Mucosa of descending colon (tissue), 3 donors: ENCODE data around the gene PDZRN3. TPM values are rescaled to one million over a fixed set of nuclear protein-coding genes. Genes with fewer than 3 reads are reported as not detected.

ENCODE experiments used
- ATAC-seq: fragments of 200-7000 bp; cut with Tn5 transposase; one replicate; pipeline ENCODE4 v1.9.1; 2020; ENCODE audit warnings: mild to moderate bottlenecking, moderate library complexity
- DNase-seq, 3 donors: peaks; one replicate each; pipeline ENCODE4 v3.0.0-alpha.2; 2020
- H3K36me3 ChIP-seq: fragments of 200-600 bp; one replicate; pipeline ENCODE4 v1.8.0; 2021; ENCODE audit warnings: low read depth, mild to moderate bottlenecking
- H3K4me1 ChIP-seq: fragments of 200-600 bp; one replicate; pipeline ENCODE4 v1.8.0; 2021; ENCODE audit warnings: low read depth, mild to moderate bottlenecking
- H3K4me3 ChIP-seq: fragments of 200-600 bp; one replicate; pipeline ENCODE4 v1.8.0; 2021; ENCODE audit warnings: mild to moderate bottlenecking
- H3K9me3 ChIP-seq: fragments of 200-600 bp; one replicate; pipeline ENCODE4 v1.8.0; 2021; ENCODE audit warnings: mild to moderate bottlenecking
- intact Hi-C, 2 donors: fragments of 100-400 bp; cut with DNase I in 1 of 2; cut with micrococcal nuclease in 1 of 2; formaldehyde crosslinking; loops; one replicate each; pipeline versions ENCODE4 v1.11.0 to v1.11.1; 2022; cut with DNase I, micrococcal nuclease
- total RNA-seq, 3 donors: library from RNA; stranded (reverse); fragmentation: NEBNext Ultra II Directional in 2 of 3; extraction: Animal tissue kit (Norgen Biotek cat#: 25700) in 2 of 3; gene quantifications; one replicate each; pipeline versions ENCODE4 v1.2.1 to v1.2.4, GENCODE V29; 2021 to 2023
- TF ChIP-seq, protein P1 (sequence below): fragments of 200-600 bp; IDR thresholded peaks from one replicate; pipeline ENCODE4 v1.8.0; 2022; ENCODE audit warnings: antibody characterized with exemption, mild to moderate bottlenecking
- donor health status: DM: no; HTN: no; CAD: no; lungs with moderate emphysema.
- donor health status: DM: no; HTN: no; CAD: no.
- donor health status: DM: no; HTN: yes; CAD: no.

Gene PDZRN3
- total RNA-seq, 3 donors from 2014 or later: 17.9 to 147 (median 18.5) TPM

DNA sequence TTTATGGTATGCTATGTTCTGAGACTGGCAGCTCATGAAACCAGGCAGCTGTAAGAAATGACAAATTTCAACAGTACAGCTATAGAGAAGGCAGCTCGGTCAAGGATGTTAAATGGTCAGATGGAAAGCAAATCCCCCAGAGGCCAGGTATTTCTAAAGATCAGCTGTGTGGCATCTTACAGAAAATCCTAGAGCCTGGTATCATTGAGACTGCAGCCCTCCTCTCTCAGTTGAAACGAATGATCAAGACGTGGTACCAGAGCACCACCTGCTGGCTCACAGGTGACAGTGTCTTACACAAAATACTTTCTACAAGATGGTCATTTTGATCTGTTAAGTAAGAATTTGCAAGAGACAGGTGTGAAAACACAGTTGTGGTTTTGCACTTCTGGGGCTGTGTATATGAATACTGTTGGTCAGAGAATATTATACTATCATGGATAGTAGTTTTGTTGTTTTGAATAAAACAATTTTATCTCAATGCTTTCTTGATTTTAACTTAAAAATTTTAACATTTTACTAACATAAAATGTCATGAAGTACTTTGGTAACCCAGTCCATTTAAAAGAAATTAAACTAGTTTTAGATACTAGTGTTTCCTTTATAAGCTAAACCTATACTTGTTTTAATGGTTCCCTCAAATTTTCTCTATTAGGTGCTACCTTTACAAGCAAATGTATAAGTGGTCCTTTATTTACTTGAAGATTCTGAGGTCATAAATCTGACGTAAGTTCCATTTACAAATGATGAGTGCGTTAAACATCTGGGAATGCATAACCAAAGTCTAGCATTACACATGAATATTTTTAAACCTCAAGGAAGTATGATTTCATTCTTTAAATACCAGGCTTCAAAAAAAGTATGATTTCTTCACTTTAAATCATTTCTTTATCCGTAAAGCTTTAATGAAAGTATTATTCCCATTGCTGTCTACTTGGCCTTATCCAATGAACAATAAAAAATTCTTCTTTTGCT, 121.8 kb downstream of the PDZRN3 start:
- TF ChIP-seq, protein P1, sequence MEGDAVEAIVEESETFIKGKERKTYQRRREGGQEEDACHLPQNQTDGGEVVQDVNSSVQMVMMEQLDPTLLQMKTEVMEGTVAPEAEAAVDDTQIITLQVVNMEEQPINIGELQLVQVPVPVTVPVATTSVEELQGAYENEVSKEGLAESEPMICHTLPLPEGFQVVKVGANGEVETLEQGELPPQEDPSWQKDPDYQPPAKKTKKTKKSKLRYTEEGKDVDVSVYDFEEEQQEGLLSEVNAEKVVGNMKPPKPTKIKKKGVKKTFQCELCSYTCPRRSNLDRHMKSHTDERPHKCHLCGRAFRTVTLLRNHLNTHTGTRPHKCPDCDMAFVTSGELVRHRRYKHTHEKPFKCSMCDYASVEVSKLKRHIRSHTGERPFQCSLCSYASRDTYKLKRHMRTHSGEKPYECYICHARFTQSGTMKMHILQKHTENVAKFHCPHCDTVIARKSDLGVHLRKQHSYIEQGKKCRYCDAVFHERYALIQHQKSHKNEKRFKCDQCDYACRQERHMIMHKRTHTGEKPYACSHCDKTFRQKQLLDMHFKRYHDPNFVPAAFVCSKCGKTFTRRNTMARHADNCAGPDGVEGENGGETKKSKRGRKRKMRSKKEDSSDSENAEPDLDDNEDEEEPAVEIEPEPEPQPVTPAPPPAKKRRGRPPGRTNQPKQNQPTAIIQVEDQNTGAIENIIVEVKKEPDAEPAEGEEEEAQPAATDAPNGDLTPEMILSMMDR: peak; percentile 66
- intact Hi-C loops: loop anchor here (5.0 to 10.0 kb wide), 3 partner anchors 342 to 401 kb away; no protein-coding TSS in a partner anchor
- no peaks in the 10 kb centered on the region for H3K9me3 ChIP-seq
- H3K4me1 ChIP-seq: no peaks in the 10 kb centered on the region
- no peak overlapping the region for H3K4me3 ChIP-seq
- no peaks in the 10 kb centered on the region for H3K36me3 ChIP-seq
- DNase-seq (peak in 2 of 3 donors; percentile 64 to 65), ATAC-seq (peak; percentile 79)

DNA sequence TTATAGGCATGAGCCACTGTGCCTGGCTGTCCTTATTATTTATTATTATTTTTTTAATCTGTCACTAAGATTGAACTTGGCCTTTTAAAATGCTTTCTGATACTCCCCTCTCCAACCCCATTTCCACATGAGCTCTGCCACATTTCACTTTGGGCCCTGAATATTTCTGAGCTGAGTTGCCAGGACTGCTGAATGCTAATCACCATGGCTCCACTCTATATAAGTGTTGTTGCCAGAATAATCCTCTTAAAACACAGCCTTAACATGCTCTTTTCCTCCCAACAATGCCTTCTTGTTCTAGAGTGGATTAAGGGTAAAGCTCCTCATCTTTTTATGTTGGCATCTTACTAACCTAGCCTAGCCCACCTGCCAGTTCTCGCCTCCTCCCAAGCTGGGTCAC, 124.4 kb downstream of the PDZRN3 start:
- H3K36me3 ChIP-seq: no peaks in the 10 kb centered on the region
- H3K4me1 ChIP-seq: no peaks in the 10 kb centered on the region
- ATAC-seq: no peak
- intact Hi-C loops: loop anchor here (5.0 to 10.0 kb wide), 3 partner anchors 344 to 398 kb away; no protein-coding TSS in a partner anchor
- H3K4me3 ChIP-seq: no peak overlapping the region
- DNase-seq: no peak
- TF ChIP-seq, protein P1: no peak
- H3K9me3 ChIP-seq: no peaks in the 10 kb centered on the region

DNA sequence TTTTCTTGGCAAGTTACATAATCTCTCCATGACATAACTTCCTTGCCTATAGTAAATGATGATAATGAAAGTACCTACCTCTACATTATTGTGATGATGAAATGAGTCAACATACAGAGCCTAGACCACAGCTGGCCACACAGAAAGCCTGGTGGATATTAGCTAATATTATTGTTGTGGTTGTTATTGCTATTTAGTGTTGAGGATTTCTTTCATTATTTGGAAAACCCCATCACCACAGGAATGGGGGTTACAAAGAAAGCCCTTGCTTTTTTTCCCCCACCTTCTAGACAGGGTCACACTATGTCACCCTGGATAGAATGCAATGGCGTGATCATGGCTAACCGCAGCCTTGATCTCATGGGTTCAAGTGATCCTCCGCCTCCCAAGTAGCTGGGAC, 125.0 kb downstream of the PDZRN3 start:
- Histone ChIP-seq H3K9me3 (no peaks in the 10 kb centered on the region), H3K4me3 (no peak overlapping the region), H3K36me3 (no peaks in the 10 kb centered on the region), H3K4me1 (no peaks in the 10 kb centered on the region)
- DNase-seq: no peak
- TF ChIP-seq, protein P1: no peak
- intact Hi-C loops: loop anchor here (5.0 to 10.0 kb wide), 3 partner anchors 345 to 397 kb away; no protein-coding TSS in a partner anchor
- no peak for ATAC-seq

DNA sequence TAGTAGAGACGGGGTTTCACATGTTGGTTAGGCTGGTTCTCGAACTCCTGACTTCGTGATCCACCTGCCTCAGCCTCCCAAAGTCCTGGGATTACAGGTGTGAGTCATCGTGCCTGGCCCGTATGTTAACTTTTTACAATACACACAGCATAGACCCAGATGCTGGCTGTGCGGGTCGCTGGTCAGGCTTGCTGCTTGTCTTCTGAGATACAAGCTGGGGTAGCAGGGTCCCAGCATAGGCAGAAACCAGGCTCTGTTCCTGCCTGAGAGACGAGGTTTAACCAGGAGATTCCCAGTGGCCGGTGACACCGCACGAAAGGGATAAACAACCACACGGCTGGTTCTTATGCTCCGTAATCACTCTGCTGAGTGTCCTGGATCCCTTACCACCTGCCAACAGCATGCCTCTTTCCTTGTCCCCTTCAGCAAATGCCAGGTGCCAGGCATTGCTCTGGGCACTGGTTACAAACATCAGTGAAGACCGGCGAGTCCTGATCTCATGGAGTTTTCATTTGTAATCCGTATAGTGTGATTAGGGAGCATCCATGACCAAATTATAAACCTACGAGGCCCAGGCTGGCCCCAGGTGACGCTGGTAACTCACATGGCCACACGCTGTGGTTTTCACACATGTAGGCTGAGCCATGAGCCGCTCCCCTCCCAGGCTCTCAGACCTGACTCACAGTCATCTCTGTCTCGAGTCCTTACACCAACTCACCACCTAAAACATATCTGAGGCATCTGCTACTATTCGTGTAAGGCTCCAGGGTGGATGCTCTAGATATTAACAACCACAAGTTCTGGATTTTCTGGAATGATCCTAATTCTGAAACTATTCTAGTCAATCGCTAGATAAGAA, 125.7 kb downstream of the PDZRN3 start:
- ATAC-seq: no peak
- no peaks in the 10 kb centered on the region for H3K36me3 ChIP-seq
- no peaks in the 10 kb centered on the region for H3K9me3 ChIP-seq
- no peak for DNase-seq
- H3K4me3 ChIP-seq: no peak overlapping the region
- intact Hi-C loops: no loop called here
- no peaks in the 10 kb centered on the region for H3K4me1 ChIP-seq
- TF ChIP-seq, protein P1: no peak

DNA sequence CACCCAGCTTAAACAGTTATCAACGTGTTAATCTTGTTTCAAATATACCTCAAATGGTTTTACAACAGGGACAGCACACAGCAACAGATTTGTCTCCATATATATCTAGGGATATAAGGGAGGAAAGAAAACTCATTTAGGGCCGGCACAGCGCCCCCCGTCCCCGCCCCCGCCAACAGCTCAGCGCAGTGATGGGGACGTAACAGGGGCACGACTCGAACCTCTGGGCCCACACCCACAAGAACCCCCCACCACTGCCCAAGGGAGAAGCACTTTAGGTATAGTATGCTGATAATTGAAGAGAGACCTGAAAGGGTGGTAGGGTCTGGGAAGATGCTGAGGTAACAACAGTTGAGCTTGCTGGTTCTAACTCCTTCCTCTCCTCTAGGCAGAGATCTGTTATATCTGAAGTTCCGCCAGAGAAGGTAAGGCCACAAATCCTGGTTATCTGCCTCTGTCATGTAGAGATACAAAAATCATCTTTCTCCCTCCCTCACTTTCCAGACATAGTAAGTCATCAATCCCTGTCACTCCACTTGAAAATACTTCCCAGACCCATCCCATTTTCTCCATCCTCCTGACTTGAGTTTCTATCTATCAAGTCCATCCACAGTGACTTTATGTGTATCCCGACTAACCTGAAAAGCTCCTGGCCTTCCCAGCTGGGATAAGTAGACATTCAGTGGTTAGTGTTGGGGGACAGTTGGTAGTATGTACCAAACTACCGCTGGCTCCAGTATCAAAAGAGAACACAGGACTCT, 126.9 kb downstream of the PDZRN3 start:
- intact Hi-C loops: no loop called here
- no peaks in the 10 kb centered on the region for H3K36me3 ChIP-seq
- no peak for DNase-seq
- H3K4me1 ChIP-seq: no peaks in the 10 kb centered on the region
- no peak overlapping the region for H3K4me3 ChIP-seq
- no peaks in the 10 kb centered on the region for H3K9me3 ChIP-seq
- TF ChIP-seq, protein P1: no peak
- no peak for ATAC-seq
